Spleen (tissue), 11 donors: ENCODE measurements around the gene KIF3B. TPM values are rescaled to one million over a fixed set of nuclear protein-coding genes. Genes with fewer than 3 reads are reported as not detected.

ENCODE experiments used
- DNase-seq: peaks from one replicate; pipeline ENCODE4 v3.0.0-alpha.2; 2020
- H3K27ac ChIP-seq, 8 donors: fragments of 200-600 bp; sonication (generic) in 7 of 8; 1 replicate in 4 of 8; 2 replicates in 4 of 8; pipeline versions ENCODE4 v1.5.0 to v1.8.0; 2016 to 2021; ENCODE audit warnings: inconsistent platforms in 4 of 8, mild to moderate bottlenecking in 4 of 8, moderate library complexity in 1 of 8
- H3K27me3 ChIP-seq, 7 donors: fragments of 200-600 bp; sonication (generic) in 6 of 7; replicated peaks in 1 of 7; 1 replicate in 4 of 7; 2 replicates in 3 of 7; pipeline versions ENCODE4 v1.5.0 to v1.8.0; 2016 to 2021; ENCODE audit warnings: inconsistent platforms in 3 of 7, mild to moderate bottlenecking in 1 of 7
- H3K36me3 ChIP-seq, 6 donors: fragments of 200-600 bp; sonication (generic) in 5 of 6; 1 replicate in 4 of 6; 2 replicates in 2 of 6; pipeline versions ENCODE4 v1.5.0 to v1.8.0; 2016 to 2021; ENCODE audit warnings: inconsistent platforms in 2 of 6
- H3K4me1 ChIP-seq, 6 donors: fragments of 200-600 bp; sonication (generic) in 5 of 6; 1 replicate in 3 of 6; 2 replicates in 3 of 6; pipeline versions ENCODE4 v1.5.0 to v1.8.0; 2016 to 2021; ENCODE audit warnings: inconsistent platforms in 3 of 6
- H3K4me3 ChIP-seq, 8 donors: fragments of 200-600 bp; sonication (generic) in 7 of 8; 1 replicate in 4 of 8; 2 replicates in 4 of 8; pipeline versions ENCODE4 v1.5.0 to v1.8.0; 2016 to 2021; ENCODE audit warnings: inconsistent platforms in 4 of 8, mild to moderate bottlenecking in 4 of 8, moderate library complexity in 2 of 8
- H3K9me3 ChIP-seq, 8 donors: fragments of 200-600 bp; sonication (generic) in 7 of 8; 1 replicate in 4 of 8; 2 replicates in 4 of 8; pipeline versions ENCODE4 v1.5.0 to v1.8.0; 2016 to 2021; ENCODE audit warnings: inconsistent platforms in 4 of 8
- CTCF ChIP-seq, 11 experiments: fragments of 200-600 bp in 7 of 11; fragments of 450-650 bp in 4 of 11; sonication (generic) in 4 of 11; IDR thresholded peaks in 8 of 11; conservative IDR thresholded peaks in 3 of 11; 1 replicate in 7 of 11; 2 replicates in 4 of 11; pipeline versions ENCODE4 v1.4.0 to v1.8.0; 2016 to 2021; ENCODE audit warnings: antibody characterized with exemption in 11 of 11, inconsistent platforms in 4 of 11, mild to moderate bottlenecking in 1 of 11
- POLR2A ChIP-seq, 3 donors: fragments of 450-650 bp; IDR thresholded peaks; one replicate each; pipeline ENCODE4 v1.5.1; 2017; ENCODE audit warnings: antibody characterized with exemption in 3 of 3, mild to moderate bottlenecking in 1 of 3
- POLR2AphosphoS5 ChIP-seq, 3 donors: sonication (generic); formaldehyde crosslinking; IDR thresholded peaks; one replicate each; pipeline ENCODE4 v1.5.1; 2017; ENCODE audit warnings: antibody characterized with exemption in 3 of 3
- WGBS, 5 donors: extraction: QIAGEN DNeasy Blood & Tissue Kit in 3 of 5; methylation state at CpG; one replicate each; pipeline versions ENCODE4 v1.1.5 to v1.1.7; 2013 to 2018; 5-methylcytosine and 5-hydroxymethylcytosine counted together
- intact Hi-C: fragments of 100-400 bp; cut with DNase I; formaldehyde crosslinking; loops from one replicate; pipeline ENCODE4 v1.15.0; 2023; ENCODE audit warnings: low total_unique reads
- polyA plus RNA-seq, 3 donors: library from polyadenylated mRNA; stranded (reverse); fragments of 200-250 nt; gene quantifications; one replicate each; pipeline ENCODE4 v1.2.1, GENCODE V29; 2013
- total RNA-seq, 7 donors: library from RNA; depleted of rRNA in 3 of 7; stranded (reverse); fragments of >200 nt in 3 of 7; fragmentation: NEBNext Ultra II Directional in 4 of 7; extraction: Animal tissue kit (Norgen Biotek cat#: 25700) in 4 of 7; gene quantifications; one replicate each; pipeline versions ENCODE4 v1.1.0 to v1.2.1, GENCODE V29; 2016 to 2021
- donor health status: healthy with polysubstance abuse.
- donor health status: DM: no; HTN: no; CAD: no; lungs with moderate emphysema.
- donor health status: DM: no; HTN: no; CAD: no.
- donor health status: Bipolar disorder and iron deficiency.
- donor health status: healthy.
- donor health status: DM: no; HTN: no; CAD: no.
- donor health status: DM: yes; HTN: yes; CAD: no.

Gene KIF3B
- total and polyA plus RNA-seq, 10 donors: 3.8 to 25.9 (median 20.0) TPM

DNA sequence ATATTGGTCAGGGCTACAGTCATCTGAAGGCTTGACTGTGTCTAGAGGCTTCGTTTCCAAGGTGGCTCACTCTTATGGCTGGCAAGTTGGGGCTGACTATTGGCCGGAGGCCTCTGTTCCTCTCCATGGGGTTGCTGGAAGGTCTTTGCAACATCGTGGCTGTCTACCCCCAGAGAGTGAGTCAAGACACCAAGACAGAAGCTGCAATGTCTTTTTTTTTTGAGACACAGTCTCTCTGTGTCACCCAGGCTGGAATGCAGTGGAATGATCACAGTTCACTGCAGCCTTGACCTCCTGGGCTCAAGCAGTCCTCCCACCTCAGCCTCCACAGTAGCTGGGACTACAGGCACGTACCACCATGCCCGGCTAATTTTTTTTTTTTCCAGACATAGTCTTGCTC lies 29.4 kb upstream of the KIF3B start:
- Histone ChIP-seq H3K4me1 (peaks cover 0 to 8% (median 0%) of the 10 kb centered on the region in 6 donors), H3K4me3 (no peak overlapping the region), H3K36me3 (no peaks in the 10 kb centered on the region), H3K27me3 (no peaks in the 10 kb centered on the region), H3K9me3 (no peaks in the 10 kb centered on the region), H3K27ac (no peak overlapping the region)
- no peak for TF ChIP-seq POLR2A (IDR thresholded peaks at IDR 0.05)
- no peak for TF ChIP-seq CTCF (IDR thresholded peaks at IDR 0.05 in 8 of 11, conservative IDR thresholded peaks at IDR 0.05 in 3 of 11)
- no peak for TF ChIP-seq POLR2AphosphoS5 (IDR thresholded peaks at IDR 0.05)
- intact Hi-C loops: no loop called here
- 66 to 92% (median 68%) methylated on average over 5 of the region's 5 CpGs for WGBS, 5 donors
- DNase-seq: peak; percentile 10

GRCh38 chr20:32249030-32249738 lies 28.3 kb upstream of the KIF3B start:
- Histone ChIP-seq H3K4me1 (peaks cover 0 to 8% (median 0%) of the 10 kb centered on the region in 6 donors), H3K27me3 (no peaks in the 10 kb centered on the region), H3K36me3 (no peaks in the 10 kb centered on the region), H3K27ac (no peak overlapping the region), H3K4me3 (no peak overlapping the region), H3K9me3 (no peaks in the 10 kb centered on the region)
- TF ChIP-seq CTCF (IDR thresholded peaks at IDR 0.05 in 8 of 11, conservative IDR thresholded peaks at IDR 0.05 in 3 of 11) (no peak), POLR2AphosphoS5 (IDR thresholded peaks at IDR 0.05) (no peak), POLR2A (IDR thresholded peaks at IDR 0.05) (no peak)
- intact Hi-C loops: no loop called here
- 58 to 70% (median 60%) methylated on average over 9 of the region's 9 CpGs for WGBS, 5 donors
- peak; percentile 2 for DNase-seq

GRCh38 chr20:32251470-32251869 lies 26.0 kb upstream of the KIF3B start:
- intact Hi-C loops: no loop called here
- WGBS, 5 donors: 69 to 82% (median 73%) methylated on average over 3 of the region's 3 CpGs

More at GRCh38 chr20:32251470-32251869, 26.0 kb upstream of the KIF3B start:
- Histone ChIP-seq H3K36me3 (no peaks in the 10 kb centered on the region), H3K27ac (no peak overlapping the region), H3K9me3 (no peaks in the 10 kb centered on the region), H3K27me3 (no peaks in the 10 kb centered on the region), H3K4me3 (no peak overlapping the region), H3K4me1 (peaks cover 0 to 8% (median 0%) of the 10 kb centered on the region in 6 donors)
- peak; percentile 1 for DNase-seq
- no peak for TF ChIP-seq POLR2A (IDR thresholded peaks at IDR 0.05)
- no peak for TF ChIP-seq CTCF (IDR thresholded peaks at IDR 0.05 in 8 of 11, conservative IDR thresholded peaks at IDR 0.05 in 3 of 11)
- no peak for TF ChIP-seq POLR2AphosphoS5 (IDR thresholded peaks at IDR 0.05)
